Measurements from ENCODE around the gene IRF7.

GRCh38 chr11:593347-593746 is 22.4 kb downstream of the IRF7 start:
- TF ChIP-seq EP300 (IDR thresholded peaks at IDR 0.05; ENCODE audit: borderline replicate concordance) (no peak), TAF1 (IDR thresholded peaks at IDR 0.05; ENCODE audit: low read depth) (no peak), USF1 (IDR thresholded peaks at IDR 0.05) (no peak), CEBPB (IDR thresholded peaks at IDR 0.05) (no peak), EGR1 (IDR thresholded peaks at IDR 0.05) (no peak), MAX (IDR thresholded peaks at IDR 0.05) (no peak), RAD21 (IDR thresholded peaks at IDR 0.05; ENCODE audit: low read depth) (no peak), YY1 (IDR thresholded peaks at IDR 0.05; ENCODE audit: low read depth) (no peak), TEAD4 (IDR thresholded peaks at IDR 0.05) (no peak)
